Astrocyte (in vitro differentiated cells and primary cell): ENCODE data around the gene IRF2. TPM values are rescaled to one million over a fixed set of nuclear protein-coding genes. Genes with fewer than 3 reads are reported as not detected.

Experiments
- DNase-seq: peaks from one replicate; pipeline ENCODE4 v3.0.0-alpha.2; 2010; ENCODE audit warnings: low read depth
- FAIRE-seq: peaks from 2 replicates; lab custom pipeline; 2011; peaks lifted over from hg19 to GRCh38; lab: Jason Lieb, UNC
- H2AFZ ChIP-seq: 2 replicates; pipeline ENCODE4 v1.6.0; 2012; ENCODE audit warnings: low read depth, low read length, inconsistent platforms
- H3K27ac ChIP-seq: 2 replicates; pipeline ENCODE4 v1.5.1; 2011; ENCODE audit warnings: low read depth, low read length, inconsistent platforms
- H3K27me3 ChIP-seq: 2 replicates; pipeline ENCODE4 v1.6.0; 2011; ENCODE audit warnings: low read length, inconsistent platforms; ENCODE audit not compliant: insufficient read depth
- H3K36me3 ChIP-seq: 2 replicates; pipeline ENCODE4 v1.5.1; 2011; ENCODE audit warnings: low read length, inconsistent platforms; ENCODE audit not compliant: insufficient read depth
- H3K4me1 ChIP-seq: 2 replicates; pipeline ENCODE4 v1.5.1; 2011; ENCODE audit warnings: low read length, inconsistent platforms; ENCODE audit not compliant: insufficient read depth
- H3K4me2 ChIP-seq: 2 replicates; pipeline ENCODE4 v1.6.0; 2012; ENCODE audit warnings: low read length, inconsistent platforms
- H3K4me3 ChIP-seq: 2 replicates; pipeline ENCODE4 v1.5.1; 2011; ENCODE audit warnings: low read depth, mild to moderate bottlenecking, low read length, inconsistent platforms; ENCODE audit not compliant: insufficient read depth
- H3K79me2 ChIP-seq: 2 replicates; pipeline ENCODE4 v1.6.0; 2012; ENCODE audit warnings: mild to moderate bottlenecking, low read length, inconsistent platforms; ENCODE audit not compliant: insufficient read depth
- H3K9ac ChIP-seq: 2 replicates; pipeline ENCODE4 v1.6.0; 2012; ENCODE audit warnings: mild to moderate bottlenecking, low read length, inconsistent platforms
- H3K9me3 ChIP-seq: 2 replicates; pipeline ENCODE4 v1.5.1; 2012; ENCODE audit warnings: low read depth, mild to moderate bottlenecking, low read length, inconsistent platforms; ENCODE audit not compliant: insufficient read depth
- H4K20me1 ChIP-seq: 2 replicates; pipeline ENCODE4 v1.6.0; 2012; ENCODE audit warnings: low read length, inconsistent platforms; ENCODE audit not compliant: insufficient read depth
- H3K27ac Mint-ChIP-seq: one replicate; pipeline ENCODE4 v1.8.0; 2021; ENCODE audit warnings: mild to moderate bottlenecking, mixed read lengths; ENCODE audit not compliant: unreplicated experiment
- H3K27me3 Mint-ChIP-seq: one replicate; pipeline ENCODE4 v1.8.0; 2021; ENCODE audit warnings: low read depth, mixed read lengths; ENCODE audit not compliant: unreplicated experiment
- H3K36me3 Mint-ChIP-seq: one replicate; pipeline ENCODE4 v1.8.0; 2021; ENCODE audit warnings: low read depth, mixed read lengths; ENCODE audit not compliant: unreplicated experiment
- H3K4me1 Mint-ChIP-seq: one replicate; pipeline ENCODE4 v1.8.0; 2021; ENCODE audit warnings: low read depth, mixed read lengths; ENCODE audit not compliant: unreplicated experiment
- H3K4me3 Mint-ChIP-seq: one replicate; pipeline ENCODE4 v1.8.0; 2021; ENCODE audit warnings: mild to moderate bottlenecking, moderate library complexity, mixed read lengths; ENCODE audit not compliant: unreplicated experiment
- H3K9me3 Mint-ChIP-seq: one replicate; pipeline ENCODE4 v1.8.0; 2021; ENCODE audit warnings: mild to moderate bottlenecking, mixed read lengths; ENCODE audit not compliant: unreplicated experiment
- EZH2 ChIP-seq: IDR thresholded peaks from 2 replicates; pipeline ENCODE4 v1.6.1; 2012; ENCODE audit warnings: mild to moderate bottlenecking, low read length, inconsistent platforms; ENCODE audit not compliant: insufficient read depth
- total RNA-seq: library from RNA; stranded (reverse); gene quantifications from 2 replicates; pipeline ENCODE4 v1.2.1, GENCODE V29; 2021
- TF ChIP-seq, protein P1 (sequence below): IDR thresholded peaks from 2 replicates; pipeline ENCODE4 v1.5.1; 2011; ENCODE audit warnings: low read depth, mild to moderate bottlenecking, inconsistent platforms, low read length, moderate library complexity; ENCODE audit not compliant: insufficient read depth

Gene IRF2
- total RNA-seq, 1 donor from 2014 or later, result 12.6 TPM

DNA sequence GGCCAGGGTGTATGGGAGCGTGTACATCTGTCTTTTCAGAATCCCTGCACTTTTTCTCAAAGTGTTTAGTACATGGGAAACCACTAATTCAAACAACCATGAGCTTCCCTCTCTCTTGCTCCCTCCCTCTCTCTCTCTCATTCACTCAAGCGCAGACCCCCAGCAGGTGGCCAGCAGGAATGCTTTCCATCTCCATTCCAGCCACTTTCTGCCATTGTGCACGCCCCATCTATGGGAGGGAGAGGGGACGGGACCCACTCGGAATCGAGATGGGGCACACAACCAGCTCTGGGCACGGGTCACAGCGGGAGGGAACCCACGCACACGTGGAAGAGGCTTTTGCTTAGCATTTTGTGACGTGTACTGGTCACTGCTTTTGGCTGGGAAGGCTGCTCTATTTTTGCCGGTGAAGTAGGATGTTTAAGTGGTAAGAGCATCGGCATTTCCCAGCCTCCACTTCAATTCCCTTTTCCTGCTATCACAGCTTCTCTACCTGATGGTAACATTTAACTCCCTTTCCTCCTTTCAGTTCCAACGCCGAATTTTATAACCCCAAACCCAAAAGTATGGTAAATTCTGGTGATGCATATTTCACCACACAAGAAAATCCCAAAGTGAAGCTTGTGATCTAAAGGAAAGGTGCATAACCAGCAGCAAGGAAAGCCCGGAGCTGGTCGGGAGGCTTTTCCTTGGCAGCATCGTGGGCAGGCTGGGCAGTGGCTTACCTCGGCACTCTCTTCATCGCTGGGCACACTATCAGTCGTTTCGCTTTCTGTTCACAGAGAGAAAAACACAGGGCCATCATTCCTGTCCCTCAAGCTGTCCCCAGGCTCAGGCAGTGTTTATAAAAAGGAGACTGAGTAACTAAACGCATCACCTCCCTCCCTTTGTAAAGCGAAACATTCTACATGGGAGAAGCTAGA is 84.1 kb downstream of the IRF2 start:
- no peak for TF ChIP-seq EZH2
- TF ChIP-seq, protein P1, sequence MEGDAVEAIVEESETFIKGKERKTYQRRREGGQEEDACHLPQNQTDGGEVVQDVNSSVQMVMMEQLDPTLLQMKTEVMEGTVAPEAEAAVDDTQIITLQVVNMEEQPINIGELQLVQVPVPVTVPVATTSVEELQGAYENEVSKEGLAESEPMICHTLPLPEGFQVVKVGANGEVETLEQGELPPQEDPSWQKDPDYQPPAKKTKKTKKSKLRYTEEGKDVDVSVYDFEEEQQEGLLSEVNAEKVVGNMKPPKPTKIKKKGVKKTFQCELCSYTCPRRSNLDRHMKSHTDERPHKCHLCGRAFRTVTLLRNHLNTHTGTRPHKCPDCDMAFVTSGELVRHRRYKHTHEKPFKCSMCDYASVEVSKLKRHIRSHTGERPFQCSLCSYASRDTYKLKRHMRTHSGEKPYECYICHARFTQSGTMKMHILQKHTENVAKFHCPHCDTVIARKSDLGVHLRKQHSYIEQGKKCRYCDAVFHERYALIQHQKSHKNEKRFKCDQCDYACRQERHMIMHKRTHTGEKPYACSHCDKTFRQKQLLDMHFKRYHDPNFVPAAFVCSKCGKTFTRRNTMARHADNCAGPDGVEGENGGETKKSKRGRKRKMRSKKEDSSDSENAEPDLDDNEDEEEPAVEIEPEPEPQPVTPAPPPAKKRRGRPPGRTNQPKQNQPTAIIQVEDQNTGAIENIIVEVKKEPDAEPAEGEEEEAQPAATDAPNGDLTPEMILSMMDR, result no peak
- Histone ChIP-seq H3K36me3 (peaks cover 9% of the 10 kb centered on the region), H3K27ac (no peak overlapping the region), H3K79me2 (no peaks in the 10 kb centered on the region), H3K27me3 (no peaks in the 10 kb centered on the region), H3K4me2 (no peak overlapping the region), H3K9me3 (no peaks in the 10 kb centered on the region), H3K4me3 (no peak overlapping the region), H2AFZ (no peak overlapping the region), H3K4me1 (peaks cover 14% of the 10 kb centered on the region), H4K20me1 (no peaks in the 10 kb centered on the region), H3K9ac (no peak overlapping the region)
- FAIRE-seq (no peak), DNase-seq (no peak)
- peaks cover 7% of the 10 kb centered on the region for H3K4me1 Mint-ChIP-seq
- H3K36me3 Mint-ChIP-seq, result peaks cover 49% of the 10 kb centered on the region
- peaks cover 4% of the 10 kb centered on the region for H3K9me3 Mint-ChIP-seq
- no peaks in the 10 kb centered on the region for H3K27me3 Mint-ChIP-seq
- H3K27ac Mint-ChIP-seq, result no peak overlapping the region
- no peak overlapping the region for H3K4me3 Mint-ChIP-seq

DNA sequence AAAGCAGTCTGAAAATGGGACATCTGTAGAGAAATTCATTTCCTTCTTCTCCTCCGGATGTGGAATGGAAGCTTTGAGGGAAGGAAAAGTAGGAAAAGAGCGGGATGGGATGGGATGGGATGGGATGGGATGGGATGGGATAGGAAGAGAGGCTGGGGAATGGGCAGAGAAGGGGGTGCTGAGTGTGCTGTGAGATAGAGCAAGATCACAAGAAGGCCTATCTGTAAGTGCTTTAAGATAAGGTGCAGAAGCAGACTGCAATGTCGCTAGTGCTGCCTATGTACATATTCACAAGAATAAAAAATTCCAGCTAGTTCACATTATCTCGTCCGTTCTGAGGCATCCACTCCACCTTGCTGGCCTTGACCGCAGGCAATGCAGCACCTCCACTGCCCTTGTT is 86.2 kb downstream of the IRF2 start:
- Mint-ChIP-seq H3K4me1 (peaks cover 26% of the 10 kb centered on the region), H3K9me3 (peaks cover 4% of the 10 kb centered on the region), H3K27ac (no peak overlapping the region), H3K27me3 (no peaks in the 10 kb centered on the region), H3K36me3 (peaks cover 38% of the 10 kb centered on the region), H3K4me3 (no peak overlapping the region)
- DNase-seq, result no peak
- H4K20me1 ChIP-seq, result no peaks in the 10 kb centered on the region
- peaks cover 33% of the 10 kb centered on the region for H3K4me1 ChIP-seq
- H3K4me3 ChIP-seq, result no peak overlapping the region
- H3K79me2 ChIP-seq, result no peaks in the 10 kb centered on the region
- TF ChIP-seq, protein P1, result no peak
- TF ChIP-seq EZH2, result no peak
- no peak overlapping the region for H3K9ac ChIP-seq
- H3K27ac ChIP-seq, result no peak overlapping the region
- no peaks in the 10 kb centered on the region for H3K27me3 ChIP-seq
- H3K4me2 ChIP-seq, result no peak overlapping the region
- H2AFZ ChIP-seq, result no peak overlapping the region
- no peaks in the 10 kb centered on the region for H3K9me3 ChIP-seq
- no peak for FAIRE-seq
- peaks cover 9% of the 10 kb centered on the region for H3K36me3 ChIP-seq

DNA sequence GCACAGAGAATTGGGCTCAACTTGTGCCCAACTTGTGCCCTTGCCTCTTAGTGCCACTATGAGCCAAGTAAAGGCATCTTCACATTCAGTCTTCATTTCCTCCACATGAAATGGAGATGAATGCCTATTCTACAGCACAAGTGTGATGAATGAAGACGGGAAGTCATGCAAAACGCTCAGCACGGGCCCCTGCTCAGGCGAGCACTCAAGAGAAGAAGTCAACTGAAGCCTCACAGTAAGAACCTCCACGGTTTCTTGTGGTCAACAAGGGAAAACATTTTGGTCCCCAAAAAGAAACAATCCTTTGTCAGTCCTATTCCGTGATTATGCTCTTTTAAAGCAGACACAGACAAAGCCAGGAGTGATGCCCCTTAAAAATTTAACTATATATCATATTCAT is 87.0 kb downstream of the IRF2 start:
- FAIRE-seq (no peak), DNase-seq (no peak)
- Histone ChIP-seq H3K4me1 (peaks cover 40% of the 10 kb centered on the region), H3K27me3 (no peaks in the 10 kb centered on the region), H3K36me3 (peaks cover 9% of the 10 kb centered on the region), H4K20me1 (no peaks in the 10 kb centered on the region), H3K9me3 (no peaks in the 10 kb centered on the region), H3K27ac (no peak overlapping the region), H3K9ac (no peak overlapping the region), H3K4me2 (no peak overlapping the region), H3K4me3 (no peak overlapping the region), H3K79me2 (no peaks in the 10 kb centered on the region), H2AFZ (no peak overlapping the region)
- Mint-ChIP-seq H3K9me3 (peaks cover 4% of the 10 kb centered on the region), H3K4me1 (peaks cover 34% of the 10 kb centered on the region), H3K27me3 (no peaks in the 10 kb centered on the region), H3K4me3 (no peak overlapping the region), H3K36me3 (peaks cover 32% of the 10 kb centered on the region), H3K27ac (no peak overlapping the region)
- TF ChIP-seq, protein P1, result no peak
- no peak for TF ChIP-seq EZH2
